SKM-1 (cell line): ENCODE results near the gene TNPO2.
"Not testable (repeated sequence)": the region's sequence is repeated elsewhere in the genome, so short reads cannot be mapped to it uniquely, and the experiment has no call there.

Source experiments
- DNase-seq: peaks from one replicate; lab custom pipeline; 2025; ENCODE audit not compliant: unreplicated experiment; lab: John Stamatoyannopoulos, UW

The TNPO2 gene

DNA sequence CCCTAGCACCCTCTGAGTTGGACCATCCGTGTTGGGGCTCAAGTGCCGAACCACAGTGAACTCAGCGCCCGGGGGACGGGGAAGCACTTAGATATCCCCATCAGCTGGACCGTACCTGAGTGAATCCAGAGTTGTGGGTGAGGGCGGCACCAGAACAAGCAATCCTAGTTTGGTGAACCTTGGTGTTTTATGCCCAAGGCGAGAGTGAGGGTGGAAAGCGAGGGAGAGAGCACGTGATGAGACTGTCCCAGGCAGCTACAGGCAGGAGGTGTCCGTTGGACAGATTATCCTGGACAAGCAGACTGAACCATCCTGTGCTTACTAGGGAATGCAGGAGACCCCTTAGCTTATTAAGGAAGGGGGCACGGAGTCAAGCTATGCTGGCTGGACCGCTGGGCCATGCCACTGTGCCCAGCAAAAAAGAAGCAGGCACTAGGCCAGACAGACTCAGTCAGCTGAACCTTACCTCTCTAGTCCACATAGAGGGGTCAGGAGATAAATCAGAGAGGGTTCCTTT is 14.2 kb upstream of the TNPO2 start:
- no peak for DNase-seq

DNA sequence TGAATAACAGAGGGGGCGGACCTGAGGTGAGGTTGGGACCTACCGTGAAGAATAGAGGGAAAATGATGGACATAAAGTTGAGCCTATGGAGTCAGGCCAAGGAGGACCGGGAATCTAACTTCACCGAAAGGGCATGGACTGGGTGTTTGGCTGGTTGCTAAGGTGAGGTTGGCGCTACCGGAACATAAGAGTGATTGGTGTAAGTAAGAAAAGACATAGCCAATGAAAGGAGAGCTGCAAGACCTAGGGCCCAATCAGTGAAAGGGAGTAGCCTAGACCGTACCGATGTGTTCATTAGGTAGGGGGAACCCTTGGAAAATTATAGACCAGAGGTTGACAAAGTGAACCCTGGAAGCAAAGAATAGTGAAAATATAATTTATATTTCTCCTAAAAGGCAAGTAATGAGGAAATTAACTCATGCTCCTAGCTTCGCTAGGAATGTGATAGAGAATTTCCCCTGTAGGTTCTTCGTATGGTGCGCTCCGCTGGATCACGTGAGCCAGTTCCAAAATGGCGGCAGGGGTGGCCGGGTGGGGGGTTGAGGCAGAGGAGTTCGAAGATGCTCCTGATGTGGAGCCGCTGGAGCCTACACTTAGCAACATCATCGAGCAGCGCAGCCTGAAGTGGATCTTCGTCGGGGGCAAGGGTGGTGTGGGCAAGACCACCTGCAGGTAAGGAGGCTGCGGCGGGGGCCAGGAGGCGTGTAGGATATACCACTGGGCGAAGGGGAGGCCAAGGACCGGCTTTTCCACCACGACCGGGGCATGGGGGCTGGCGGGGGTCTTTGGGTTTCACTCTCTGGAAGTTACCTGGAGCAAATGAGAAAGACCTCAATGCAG is 13.5 kb upstream of the TNPO2 start, which contains the start of gene GET3:
Gene GET3, plus strand, starts transcription at position 503 of the 840 bp plus-strand sequence. Its CDS starts 9 bp downstream, at position 512.
- peak; percentile 97 for DNase-seq

DNA sequence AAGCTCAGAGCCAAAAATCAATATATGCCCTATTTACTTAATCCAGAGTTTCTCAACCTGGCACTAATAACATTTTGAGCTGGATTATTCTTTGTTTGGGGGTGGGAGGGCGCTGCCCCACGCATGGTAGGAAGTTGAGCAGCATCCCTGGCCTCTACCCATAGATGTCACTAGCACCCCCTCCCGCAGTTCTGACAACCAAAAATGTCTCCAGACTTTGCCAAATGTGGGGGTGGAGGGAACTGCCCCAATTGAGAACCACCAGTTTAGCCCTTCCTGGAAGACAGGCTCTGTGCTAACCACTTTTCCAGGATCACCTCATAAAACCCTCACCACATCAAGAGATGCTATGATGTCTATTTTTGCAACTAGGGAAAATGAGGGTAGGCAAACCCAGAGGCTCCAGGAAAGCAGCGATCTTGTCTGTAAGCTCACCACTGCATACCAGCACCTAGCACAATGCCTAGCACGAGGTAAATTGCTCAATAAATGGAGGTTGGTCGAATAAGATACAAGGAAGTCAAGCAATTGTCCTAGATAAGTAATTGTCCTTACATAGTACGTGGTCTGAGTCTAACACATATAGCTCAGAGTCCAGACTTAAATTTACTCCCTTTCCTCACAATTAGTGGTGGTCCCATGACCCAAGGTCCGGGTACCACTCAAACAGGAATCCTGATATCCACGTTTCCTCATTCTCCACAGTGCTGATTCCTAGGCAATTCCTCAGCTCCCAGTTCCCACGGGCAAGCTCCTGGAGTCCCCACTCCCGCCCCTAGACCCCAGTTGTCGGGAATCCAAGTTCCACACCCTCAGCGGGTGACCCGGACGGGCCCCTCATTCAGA is 9.9 kb upstream of the TNPO2 start:
- peak; percentile 32 for DNase-seq

DNA sequence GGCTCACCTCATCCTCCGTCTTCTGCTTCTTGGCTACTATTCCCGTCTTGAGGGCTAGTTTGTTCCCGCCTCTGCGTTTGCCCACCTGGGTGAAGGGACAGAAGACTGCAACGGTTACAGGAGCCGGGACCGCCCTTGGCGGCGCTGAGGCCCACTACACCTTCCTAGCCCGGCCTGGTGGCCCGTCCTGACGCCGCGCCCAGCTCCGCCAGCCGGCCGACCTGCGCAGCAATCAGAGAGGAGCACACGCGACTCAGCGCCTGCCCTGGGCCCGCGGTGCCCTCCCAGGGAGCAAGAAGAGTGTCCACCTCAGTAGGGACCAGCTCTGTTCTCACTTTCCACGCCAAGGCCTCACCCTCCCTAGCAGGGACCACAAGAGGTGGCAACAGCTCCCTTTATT is 7.6 kb upstream of the TNPO2 start:
- no peak for DNase-seq

DNA sequence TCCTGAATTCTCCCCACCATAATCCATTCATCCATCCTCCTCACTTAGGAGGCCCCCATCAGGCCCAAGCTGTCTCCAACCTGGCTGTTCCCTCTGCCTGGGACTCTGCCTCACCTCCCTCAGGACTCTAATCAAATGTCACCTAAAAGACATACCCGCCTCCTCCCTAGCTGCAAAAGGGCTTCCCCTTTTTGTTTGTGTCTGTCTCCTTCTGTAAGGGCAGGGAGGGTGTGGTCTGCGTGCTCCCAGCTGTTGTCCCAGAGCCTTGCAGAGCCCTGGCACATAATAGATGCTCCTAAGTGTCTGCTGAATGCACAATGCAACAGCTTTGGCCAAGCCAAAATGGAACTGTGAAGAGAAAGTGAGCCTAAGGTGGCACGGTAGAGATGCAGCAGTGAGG is 6.3 kb upstream of the TNPO2 start:
- DNase-seq = no peak

DNA sequence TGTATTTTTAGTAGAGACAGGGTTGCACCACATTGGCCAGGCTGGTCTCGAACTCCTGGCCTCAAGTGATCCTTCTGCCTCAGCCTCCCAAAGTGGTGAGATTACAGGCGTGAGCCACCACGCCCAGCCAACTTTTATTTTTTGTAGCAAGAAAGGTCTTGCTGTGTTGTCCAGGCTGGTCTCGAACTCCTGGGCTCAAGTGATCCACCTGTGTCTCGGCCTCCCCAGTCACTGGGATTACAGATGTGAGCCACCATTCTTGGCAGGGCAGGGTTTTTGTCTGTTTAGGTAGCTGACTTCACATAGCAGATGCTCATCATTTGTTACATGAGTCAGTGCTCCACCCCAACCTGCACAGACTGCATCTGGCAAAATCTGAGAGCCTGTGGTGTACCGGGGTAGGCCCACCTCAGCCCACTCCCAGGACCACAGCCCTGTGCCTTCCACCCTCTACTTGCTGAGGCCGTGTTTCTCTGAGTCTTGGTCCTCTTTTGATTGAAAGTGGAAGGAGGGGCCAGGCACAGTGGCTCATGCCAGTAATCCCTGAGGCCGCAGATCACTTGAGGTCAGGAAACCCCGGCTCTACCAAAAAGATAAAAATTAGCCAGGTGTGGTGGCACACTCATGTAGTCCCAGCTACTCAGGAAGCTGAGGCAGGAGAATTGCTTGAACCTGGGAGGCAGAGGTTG is 4.2 kb upstream of the TNPO2 start:
- DNase-seq = no peak

DNA sequence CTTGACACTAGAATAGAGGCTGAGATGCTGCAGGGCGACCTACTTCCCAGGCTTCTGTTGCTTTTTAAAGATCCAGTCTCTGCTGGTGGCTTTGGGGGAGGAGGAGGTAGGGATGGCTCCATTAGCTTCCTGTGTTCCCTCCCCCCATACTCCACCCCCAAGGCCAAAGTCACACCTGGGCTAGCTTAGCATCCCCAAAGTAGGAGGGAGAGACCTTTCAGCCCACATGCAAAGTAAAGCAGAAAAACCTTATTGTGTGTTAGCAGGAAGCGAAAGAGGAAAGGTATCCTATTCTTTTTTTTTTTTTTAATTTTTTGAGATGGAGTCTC is 3.2 kb upstream of the TNPO2 start:
- no peak for DNase-seq

DNA sequence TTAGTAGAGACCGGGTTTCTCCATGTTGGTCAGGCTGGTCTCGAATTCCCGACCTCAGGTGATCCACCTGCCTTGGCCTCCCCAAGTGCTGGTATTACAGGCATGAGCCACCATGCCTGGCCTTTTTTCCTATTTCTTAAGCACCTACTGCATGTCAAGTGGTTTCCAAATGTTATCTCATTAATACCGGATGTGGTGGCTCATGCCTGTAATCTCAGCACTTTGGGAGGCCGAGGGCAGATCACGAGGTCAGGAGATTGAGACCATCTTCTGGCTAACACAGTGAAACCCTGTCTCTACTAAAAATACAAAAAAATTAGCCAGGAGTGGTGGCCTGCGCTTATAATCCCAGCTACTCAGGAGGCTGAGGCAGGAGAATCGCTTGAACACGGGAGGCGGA is 1.9 kb upstream of the TNPO2 start:
- not testable (repeated sequence) for DNase-seq

DNA sequence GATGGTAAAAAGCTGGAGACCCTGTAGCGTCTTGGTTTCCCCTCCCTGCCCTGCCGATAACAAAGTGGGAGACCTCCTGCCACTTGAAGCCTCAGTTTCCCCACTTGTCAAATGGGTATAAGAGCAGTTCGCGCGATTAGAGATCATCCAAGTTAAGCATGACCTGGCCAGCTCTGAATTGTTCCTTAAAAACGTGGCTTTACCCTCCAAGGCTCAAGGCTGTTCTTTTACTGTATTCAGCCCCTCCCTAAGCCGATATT is 421 bp downstream of the TNPO2 start:
- no peak for DNase-seq

DNA sequence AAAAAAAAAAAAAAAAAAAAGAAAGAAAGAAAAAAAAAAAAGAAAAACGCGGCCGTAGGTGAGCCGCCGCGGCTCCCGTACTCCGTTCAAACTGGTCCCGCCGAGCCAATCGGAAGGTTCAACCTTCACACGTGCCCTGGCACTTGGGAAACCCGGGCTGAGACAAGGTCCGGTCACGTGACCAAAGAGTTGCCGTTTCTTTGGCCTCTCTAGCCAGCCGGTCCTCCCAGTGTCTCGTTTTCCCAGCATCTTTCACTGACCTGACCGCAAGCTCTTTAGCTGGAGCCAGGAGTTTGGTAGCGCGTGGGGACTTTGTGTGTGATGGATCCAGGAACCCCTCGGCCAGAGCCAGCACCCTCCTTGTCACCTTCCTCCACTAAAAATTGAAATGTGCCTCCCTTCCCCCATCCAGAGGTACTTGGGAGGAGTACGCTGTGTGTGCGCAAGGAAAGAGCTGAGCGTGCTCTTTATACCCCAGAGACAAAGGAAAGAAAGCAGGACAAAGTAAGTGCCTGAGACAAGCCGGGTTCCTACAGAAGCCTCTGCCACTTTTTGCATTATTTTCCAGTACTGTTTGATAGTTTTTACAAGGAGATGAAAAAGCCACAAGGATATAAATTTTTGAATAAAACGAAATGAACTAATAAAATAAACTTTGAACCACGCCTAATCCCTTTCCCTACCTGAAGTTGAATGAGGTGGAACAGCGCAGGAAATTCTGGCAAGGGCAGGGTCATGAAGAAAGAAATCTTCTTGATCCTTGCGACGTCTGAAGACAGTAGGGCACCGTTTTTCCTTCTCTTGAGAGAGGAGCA is 959 bp downstream of the TNPO2 start:
- peak; percentile 96 for DNase-seq

DNA sequence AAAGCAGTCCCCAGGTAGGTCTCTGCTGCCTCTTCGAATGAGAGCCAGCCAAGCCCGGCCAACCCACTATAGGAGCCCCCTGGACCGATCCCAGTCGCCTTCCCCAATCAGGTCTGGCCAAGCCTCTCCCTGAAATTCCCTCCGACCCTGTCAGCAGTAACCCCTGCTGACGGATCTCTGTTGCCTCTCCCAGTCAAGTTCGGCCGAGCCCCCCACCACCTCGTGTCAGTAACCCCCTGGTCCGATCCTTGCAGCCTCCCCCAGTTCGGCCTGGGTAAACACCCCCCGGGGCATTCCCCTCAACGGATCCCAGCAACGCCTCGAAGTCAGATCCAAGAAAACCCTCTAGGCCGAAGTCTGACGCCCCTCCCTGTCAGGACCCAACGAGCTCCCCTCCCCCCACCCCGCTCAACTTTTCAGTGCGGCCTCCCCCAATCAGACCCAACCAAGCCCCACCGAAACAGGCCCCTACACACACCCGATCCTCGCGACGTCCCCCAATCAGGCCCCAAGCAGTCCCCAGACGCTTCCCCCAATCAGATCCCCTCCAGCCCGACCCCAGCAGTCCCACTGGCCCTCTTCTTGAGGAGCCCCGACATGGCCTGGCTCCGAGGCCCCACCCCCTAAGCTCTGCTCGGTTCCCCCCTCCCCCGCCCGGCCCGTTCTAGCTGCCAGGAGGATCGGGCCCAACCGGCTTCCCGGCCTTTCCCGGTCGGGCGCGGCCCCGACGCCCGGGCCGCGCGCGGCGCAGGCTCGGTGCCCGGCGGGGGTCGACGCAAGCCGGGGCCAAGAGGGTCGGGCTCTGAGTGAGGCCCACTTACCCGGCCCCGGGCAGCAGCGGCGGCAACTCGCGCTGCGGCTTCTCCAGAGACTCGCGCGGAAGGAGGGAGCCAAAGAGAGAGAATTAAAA is 1.8 kb downstream of the TNPO2 start:
- DNase-seq = no peak

DNA sequence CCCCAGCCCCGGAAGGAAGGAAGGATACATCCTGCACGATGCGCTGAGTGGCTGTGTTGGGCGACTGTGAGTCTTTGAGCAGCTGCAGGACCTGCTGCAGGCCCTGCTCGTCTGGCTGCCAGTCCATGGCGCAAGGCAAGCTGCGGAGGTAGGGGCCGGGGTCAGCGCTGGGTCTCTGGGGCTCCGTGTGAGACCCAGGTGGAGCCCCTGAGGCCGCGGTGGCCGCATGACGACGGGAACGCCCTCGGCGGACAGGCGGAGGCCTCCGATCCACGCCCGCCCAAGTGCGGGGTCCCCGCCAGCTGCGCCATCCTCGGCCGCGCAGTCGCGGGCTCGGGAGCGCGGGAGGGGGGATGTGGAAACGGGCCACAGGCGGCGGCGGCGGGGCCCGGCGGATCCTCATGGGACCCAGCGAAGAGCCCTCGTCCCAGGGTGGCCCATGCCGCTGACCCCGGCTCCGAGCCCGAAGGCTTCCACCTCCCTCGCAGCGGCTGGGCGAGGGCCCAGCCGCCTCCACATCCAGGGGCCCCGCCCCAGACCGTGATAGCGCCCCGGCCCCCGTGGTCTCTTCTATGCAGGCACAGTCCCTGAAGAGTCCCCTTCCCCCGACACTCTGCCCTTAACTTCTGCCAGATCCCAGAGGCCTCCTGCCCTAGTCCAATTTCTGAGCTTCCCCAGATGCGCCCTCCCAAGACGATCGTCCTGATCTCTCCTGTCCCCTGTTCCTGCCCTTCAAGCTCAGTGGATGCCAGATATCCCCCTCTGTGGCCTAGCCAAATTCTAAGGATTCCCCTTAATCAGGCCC is 2.7 kb downstream of the TNPO2 start:
- DNase-seq = no peak

DNA sequence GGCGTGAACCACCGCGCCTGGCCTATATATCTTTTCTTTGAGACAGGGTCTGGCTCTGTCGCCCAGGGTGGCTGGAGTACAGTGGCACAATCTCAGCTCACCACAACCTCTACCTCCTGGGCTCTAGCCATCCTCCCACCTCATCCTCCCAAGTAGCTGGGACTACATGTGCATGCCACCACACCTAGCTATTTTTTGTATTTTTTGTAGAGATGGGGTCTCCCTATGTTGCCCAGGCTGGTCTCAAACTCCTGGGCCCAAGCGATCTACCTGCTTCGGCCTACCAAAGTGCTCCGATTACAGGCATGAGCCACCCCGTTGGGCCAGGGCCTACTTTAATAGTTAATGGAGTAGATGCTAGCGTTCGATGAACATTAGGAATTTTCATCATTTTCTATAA is 3.4 kb downstream of the TNPO2 start:
- DNase-seq = no peak

DNA sequence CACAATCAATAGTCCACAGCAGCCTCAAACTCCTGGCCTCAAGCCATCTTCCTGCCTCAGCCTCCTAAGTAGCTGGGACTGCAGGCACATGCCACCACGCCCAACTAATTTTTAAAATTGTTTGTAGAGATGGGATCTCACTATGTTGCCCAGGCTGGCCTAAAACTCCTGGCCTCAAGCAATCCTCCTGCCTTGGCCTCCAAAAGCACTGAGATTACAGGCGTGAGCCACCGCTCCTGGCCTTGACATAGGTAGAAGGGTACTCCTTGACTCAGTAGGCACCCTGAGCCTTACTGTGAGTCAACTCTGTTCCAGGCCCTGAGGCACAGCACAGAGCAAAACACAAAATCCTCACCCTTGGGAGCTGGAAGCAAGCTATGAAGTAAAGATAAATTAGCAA is 7.8 kb downstream of the TNPO2 start:
- no peak for DNase-seq

DNA sequence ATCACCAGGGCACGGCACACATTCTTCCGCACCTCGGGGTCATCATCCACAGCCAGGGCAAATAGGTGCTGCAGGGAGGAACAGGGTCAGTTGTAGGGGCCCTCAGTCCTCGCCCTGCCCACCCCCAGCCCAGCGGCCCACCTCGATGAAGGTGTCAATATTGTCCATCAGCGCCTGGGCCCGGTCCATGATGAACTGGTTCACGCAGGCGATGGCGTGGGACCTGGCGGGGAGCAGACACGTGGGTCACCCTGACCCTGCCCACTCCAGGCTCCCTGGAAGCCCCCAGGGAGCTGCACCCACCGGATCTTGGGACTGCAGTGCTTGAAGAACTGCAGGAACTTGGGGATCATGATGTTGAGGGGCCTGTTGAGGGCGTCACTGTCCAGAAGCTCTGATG is 8.6 kb downstream of the TNPO2 start:
- DNase-seq = no peak

DNA sequence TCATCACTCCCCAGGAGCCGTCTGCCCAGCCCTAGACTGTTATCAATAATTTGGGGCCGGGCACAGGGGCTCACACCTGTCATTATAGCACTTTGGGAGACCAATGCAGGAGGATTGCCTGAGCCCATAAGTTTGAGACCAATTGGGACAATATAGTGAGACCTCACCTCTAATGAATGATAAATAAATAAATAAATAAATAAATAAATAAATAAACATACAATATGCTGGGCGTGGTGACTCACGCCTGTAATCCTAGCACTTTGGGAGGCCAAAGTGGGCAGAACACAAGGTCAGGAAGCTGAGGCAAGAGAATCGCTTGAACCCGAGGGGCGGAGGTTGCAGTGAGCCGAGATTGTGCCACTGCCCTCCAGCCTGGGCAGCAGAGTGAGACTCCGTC is 10.4 kb downstream of the TNPO2 start:
- not testable (repeated sequence) for DNase-seq

DNA sequence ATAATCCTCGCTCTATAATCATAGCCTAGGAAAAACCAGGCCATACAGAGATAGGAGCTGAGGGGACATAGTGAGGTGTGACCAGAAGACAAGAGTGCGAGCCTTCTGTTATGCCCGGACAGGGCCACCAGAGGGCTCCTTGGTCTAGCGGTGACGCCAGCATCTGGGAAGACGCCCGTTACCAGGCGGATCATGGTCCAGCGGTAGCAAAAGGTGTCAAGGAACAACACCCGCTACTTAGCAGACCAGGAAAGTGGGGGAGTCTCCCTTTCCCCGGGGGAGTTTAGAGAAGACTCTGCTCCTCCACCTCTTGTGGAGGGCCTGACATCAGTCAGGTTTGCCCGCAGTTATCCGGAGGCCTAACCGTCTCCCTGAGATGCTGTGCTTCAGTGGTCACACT is 11.7 kb downstream of the TNPO2 start:
- not testable (repeated sequence) for DNase-seq

DNA sequence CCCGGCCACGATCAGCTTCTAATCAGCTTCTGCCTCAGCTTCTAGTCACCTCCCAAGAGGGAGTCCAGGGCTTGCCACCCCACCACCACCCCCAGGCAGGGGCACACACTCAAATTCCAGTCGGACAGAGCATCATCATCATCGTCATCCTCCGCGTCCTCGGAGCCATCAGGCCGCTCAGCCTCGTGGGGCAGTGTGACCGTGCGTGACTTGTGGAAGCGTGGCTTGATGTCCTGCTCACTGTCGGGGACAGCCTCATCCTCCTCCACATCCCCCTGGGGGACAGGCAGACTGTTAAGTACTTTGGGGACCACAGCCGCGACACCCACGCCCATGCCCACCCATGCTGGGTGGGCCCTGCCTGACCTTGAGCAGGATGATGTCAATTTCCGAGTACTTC is 12.5 kb downstream of the TNPO2 start:
- no peak for DNase-seq

DNA sequence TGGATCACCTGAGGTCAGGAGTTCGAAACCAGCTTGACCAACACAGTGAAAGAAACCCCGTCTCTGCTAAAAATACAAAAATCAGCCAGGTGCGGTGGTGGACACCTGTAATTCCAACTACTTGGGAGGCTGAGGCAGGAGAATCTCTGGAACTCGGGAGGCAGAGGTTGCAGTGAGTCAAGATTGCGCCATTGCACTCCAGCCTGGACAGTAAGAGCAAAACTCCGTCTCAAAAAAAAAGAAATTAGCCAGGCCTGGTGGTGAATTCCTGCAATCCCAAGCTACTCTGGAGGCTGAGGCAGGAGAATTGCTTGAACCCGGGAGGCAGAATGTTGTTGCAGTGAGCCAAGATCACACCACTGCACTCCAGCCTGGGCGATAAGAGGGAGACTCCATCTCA is 15.1 kb downstream of the TNPO2 start:
- no peak for DNase-seq
